ENCODE results near the gene ZNF791.
A peak's percentile ranks its signal among the peaks of the same experiment; 100 is the strongest.
"Not testable (repeated sequence)": the region's sequence is repeated elsewhere in the genome, so short reads cannot be mapped to it uniquely, and the experiment has no call there.

ZNF791 gene

DNA sequence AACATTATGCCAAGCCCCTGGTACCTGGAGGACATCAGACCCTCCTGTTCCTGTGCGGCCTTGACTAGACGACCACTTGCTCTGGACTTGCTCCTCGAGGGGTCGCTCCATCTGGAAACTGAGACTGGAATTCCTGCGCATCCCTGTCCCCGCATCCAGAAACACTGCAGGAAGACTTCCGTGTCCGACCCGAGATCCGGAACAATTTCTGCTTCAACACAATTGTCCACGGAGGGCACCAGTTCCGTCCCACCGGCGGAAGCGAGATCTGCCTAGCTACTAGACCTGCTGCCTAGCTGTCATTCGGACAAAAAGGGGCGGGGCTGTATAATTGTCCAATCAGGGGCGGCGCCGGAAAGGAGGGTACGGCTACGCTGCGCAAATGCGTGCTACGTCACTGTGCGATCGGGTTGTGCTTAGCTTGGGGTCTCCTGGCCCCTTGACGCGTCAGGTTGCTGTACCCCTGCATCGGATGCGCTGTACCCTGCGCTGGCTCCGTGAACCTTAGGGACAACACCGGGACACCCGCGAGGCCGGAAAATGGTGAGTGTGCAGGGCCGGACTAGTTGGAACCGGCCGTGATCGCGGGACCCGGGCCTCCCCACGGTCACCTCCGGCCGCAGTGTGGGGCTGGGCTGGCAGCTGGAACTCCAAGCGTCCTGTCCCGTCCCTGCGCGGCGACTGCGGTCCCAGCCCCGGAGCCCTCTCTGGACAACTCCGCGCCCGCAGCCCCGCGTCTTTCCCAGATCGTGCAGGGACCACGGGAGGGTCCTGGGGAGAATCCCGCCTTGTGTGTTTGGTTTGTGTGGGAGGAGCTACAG lies at the start of gene ZNF791, which contains the start of gene ZNF490:
ZNF791 (plus strand) TSS at position 381 of the 821 bp plus-strand sequence; CDS start at position 541, 160 bp downstream.
ZNF490 (minus strand) TSS at position 274 of the 821 bp plus-strand sequence; CDS start at position 141, 133 bp downstream.
- Histone ChIP-seq H3K36me3 (ENCODE audit: control insufficient read depth in 2 of 2, insufficient read depth in 2 of 2, low read length in 2 of 2) (peaks cover 12 to 16% of the 10 kb centered on the region in 2 donors), H3K27me3 (ENCODE audit: control insufficient read depth in 1 of 2, insufficient read depth in 2 of 2, low read length in 2 of 2) (no peaks in the 10 kb centered on the region), H3K4me3 (ENCODE audit: low read length in 2 of 2) (peak within 1 kb of the TSS; percentile 94 to 100), H3K4me1 (ENCODE audit: control insufficient read depth, insufficient read depth, low read length) (peaks cover 16% of the 10 kb centered on the region), H3K9me3 (ENCODE audit: control insufficient read depth in 2 of 2, low read length in 2 of 2) (no peaks in the 10 kb centered on the region), H3K27ac (ENCODE audit: low read length) (peak within 1 kb of the TSS; percentile 98), H3K9ac (ENCODE audit: low read length in 2 of 2) (peak within 1 kb of the TSS; percentile 93 to 99)

- Histone ChIP-seq H3K36me3 (ENCODE audit: control insufficient read depth in 2 of 2, insufficient read depth in 2 of 2, low read length in 2 of 2) (no peaks in the 10 kb centered on the region), H3K9me3 (ENCODE audit: control insufficient read depth in 2 of 2, low read length in 2 of 2) (no peaks in the 10 kb centered on the region), H3K4me3 (ENCODE audit: low read length in 2 of 2) (peak overlapping the region in 1 of 2 donors; percentile 54), H3K27ac (ENCODE audit: low read length) (no peak overlapping the region), H3K9ac (ENCODE audit: low read length in 2 of 2) (peak overlapping the region in 1 of 2 donors; percentile 29), H3K27me3 (ENCODE audit: control insufficient read depth in 1 of 2, insufficient read depth in 2 of 2, low read length in 2 of 2) (no peaks in the 10 kb centered on the region), H3K4me1 (ENCODE audit: control insufficient read depth, insufficient read depth, low read length) (peaks cover 4% of the 10 kb centered on the region)
Measured at GRCh38 chr19:12564016-12564664, 46.6 kb upstream of the ZNF791 start.

DNA sequence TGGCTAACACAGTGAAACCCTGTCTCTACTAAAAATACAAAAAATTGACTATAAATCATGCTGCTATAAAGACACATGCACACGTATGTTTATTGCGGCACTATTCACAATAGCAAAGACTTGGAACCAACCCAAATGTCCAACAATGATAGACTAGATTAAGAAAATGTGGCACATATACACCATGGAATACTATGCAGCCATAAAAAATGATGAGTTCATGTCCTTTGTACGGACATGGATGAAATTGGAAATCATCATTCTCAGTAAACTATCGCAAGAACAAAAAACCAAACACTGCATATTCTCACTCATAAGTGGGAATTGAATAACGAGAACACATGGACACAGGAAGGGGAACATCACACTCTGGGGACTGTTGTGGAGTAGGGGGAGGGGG lies 44.3 kb upstream of the ZNF791 start:
- H3K27me3 ChIP-seq (ENCODE audit: control insufficient read depth in 1 of 2, insufficient read depth in 2 of 2, low read length in 2 of 2); H3K36me3 ChIP-seq (ENCODE audit: control insufficient read depth in 2 of 2, insufficient read depth in 2 of 2, low read length in 2 of 2); H3K9ac ChIP-seq (ENCODE audit: low read length in 2 of 2): not testable (repeated sequence)

GRCh38 chr19:12567951-12568350 lies 42.8 kb upstream of the ZNF791 start:
- Histone ChIP-seq H3K9ac (ENCODE audit: low read length in 2 of 2) (no peak overlapping the region), H3K4me1 (ENCODE audit: control insufficient read depth, insufficient read depth, low read length) (peaks cover 4% of the 10 kb centered on the region), H3K27me3 (ENCODE audit: control insufficient read depth in 1 of 2, insufficient read depth in 2 of 2, low read length in 2 of 2) (no peaks in the 10 kb centered on the region), H3K27ac (ENCODE audit: low read length) (no peak overlapping the region), H3K36me3 (ENCODE audit: control insufficient read depth in 2 of 2, insufficient read depth in 2 of 2, low read length in 2 of 2) (no peaks in the 10 kb centered on the region), H3K9me3 (ENCODE audit: control insufficient read depth in 2 of 2, low read length in 2 of 2) (no peaks in the 10 kb centered on the region), H3K4me3 (ENCODE audit: low read length in 2 of 2) (no peak overlapping the region)

More for the DNA sequence above, 44.3 kb upstream of the ZNF791 start:
- not testable (repeated sequence) for H3K4me3 ChIP-seq (ENCODE audit: low read length in 2 of 2); H3K4me1 ChIP-seq (ENCODE audit: control insufficient read depth, insufficient read depth, low read length); H3K9me3 ChIP-seq (ENCODE audit: control insufficient read depth in 2 of 2, low read length in 2 of 2); H3K27ac ChIP-seq (ENCODE audit: low read length)

DNA sequence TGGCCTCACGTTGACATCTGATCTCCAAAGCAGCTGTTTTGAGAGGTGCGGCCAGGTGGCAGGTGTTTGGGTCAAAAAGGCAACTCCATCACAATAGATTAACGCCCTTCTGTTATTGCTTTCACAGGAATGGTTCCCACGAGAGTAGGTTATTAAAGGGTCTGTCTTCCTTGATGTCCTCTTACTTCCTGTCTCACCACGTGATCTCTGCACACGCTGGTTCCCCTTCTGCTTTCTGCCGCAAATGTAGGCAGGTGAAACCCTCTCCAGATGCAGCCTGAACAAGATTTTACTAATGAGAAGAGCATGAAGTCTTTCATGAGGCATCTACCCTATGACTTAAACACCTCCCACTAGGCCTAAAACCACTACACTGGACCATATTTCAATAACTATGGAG lies 36.7 kb upstream of the ZNF791 start:
- Histone ChIP-seq H3K27ac (ENCODE audit: low read length) (no peak overlapping the region), H3K36me3 (ENCODE audit: control insufficient read depth in 2 of 2, insufficient read depth in 2 of 2, low read length in 2 of 2) (peaks cover 3 to 7% of the 10 kb centered on the region in 2 donors), H3K9ac (ENCODE audit: low read length in 2 of 2) (no peak overlapping the region), H3K27me3 (ENCODE audit: control insufficient read depth in 1 of 2, insufficient read depth in 2 of 2, low read length in 2 of 2) (no peaks in the 10 kb centered on the region), H3K4me3 (ENCODE audit: low read length in 2 of 2) (no peak overlapping the region), H3K9me3 (ENCODE audit: control insufficient read depth in 2 of 2, low read length in 2 of 2) (no peaks in the 10 kb centered on the region), H3K4me1 (ENCODE audit: control insufficient read depth, insufficient read depth, low read length) (no peaks in the 10 kb centered on the region)

- H3K9ac ChIP-seq (ENCODE audit: low read length in 2 of 2), result no peak overlapping the region
- H3K4me3 ChIP-seq (ENCODE audit: low read length in 2 of 2), result no peak overlapping the region
- peaks cover 20 to 31% of the 10 kb centered on the region in 2 donors for H3K36me3 ChIP-seq (ENCODE audit: control insufficient read depth in 2 of 2, insufficient read depth in 2 of 2, low read length in 2 of 2)
- peaks cover 11 to 12% of the 10 kb centered on the region in 2 donors for H3K9me3 ChIP-seq (ENCODE audit: control insufficient read depth in 2 of 2, low read length in 2 of 2)
- H3K27me3 ChIP-seq (ENCODE audit: control insufficient read depth in 1 of 2, insufficient read depth in 2 of 2, low read length in 2 of 2), result no peaks in the 10 kb centered on the region
- H3K27ac ChIP-seq (ENCODE audit: low read length), result no peak overlapping the region
- no peaks in the 10 kb centered on the region for H3K4me1 ChIP-seq (ENCODE audit: control insufficient read depth, insufficient read depth, low read length)
Measured at GRCh38 chr19:12578641-12579040, 32.1 kb upstream of the ZNF791 start.

GRCh38 chr19:12580180-12580694 lies 30.5 kb upstream of the ZNF791 start:
- Histone ChIP-seq H3K36me3 (ENCODE audit: control insufficient read depth in 2 of 2, insufficient read depth in 2 of 2, low read length in 2 of 2) (peaks cover 20 to 31% of the 10 kb centered on the region in 2 donors), H3K4me1 (ENCODE audit: control insufficient read depth, insufficient read depth, low read length) (no peaks in the 10 kb centered on the region), H3K27ac (ENCODE audit: low read length) (no peak overlapping the region), H3K27me3 (ENCODE audit: control insufficient read depth in 1 of 2, insufficient read depth in 2 of 2, low read length in 2 of 2) (no peaks in the 10 kb centered on the region), H3K4me3 (ENCODE audit: low read length in 2 of 2) (no peak overlapping the region), H3K9me3 (ENCODE audit: control insufficient read depth in 2 of 2, low read length in 2 of 2) (peaks cover 11 to 12% of the 10 kb centered on the region in 2 donors), H3K9ac (ENCODE audit: low read length in 2 of 2) (no peak overlapping the region)

DNA sequence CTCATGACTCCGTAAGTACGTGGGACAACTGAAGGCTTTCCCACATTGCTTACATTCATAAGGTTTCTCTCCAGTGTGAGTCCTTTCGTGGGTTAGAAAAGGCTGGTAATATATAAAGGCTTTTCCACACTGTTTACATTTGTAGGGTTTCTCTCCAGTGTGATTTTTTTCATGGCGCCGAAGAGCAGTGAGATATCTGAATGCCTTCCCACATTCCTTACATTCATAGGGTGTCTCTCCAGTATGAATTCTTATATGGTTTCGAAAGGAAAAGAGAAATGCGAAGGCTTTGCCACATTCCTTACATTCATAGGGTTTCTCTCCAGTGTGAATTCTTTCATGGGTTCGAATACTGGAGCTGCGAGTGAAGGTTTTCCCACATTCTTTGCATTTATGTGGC lies 29.6 kb upstream of the ZNF791 start:
- H3K27me3 ChIP-seq (ENCODE audit: control insufficient read depth in 1 of 2, insufficient read depth in 2 of 2, low read length in 2 of 2), result no peaks in the 10 kb centered on the region
- peaks cover 20 to 31% of the 10 kb centered on the region in 2 donors for H3K36me3 ChIP-seq (ENCODE audit: control insufficient read depth in 2 of 2, insufficient read depth in 2 of 2, low read length in 2 of 2)
- H3K27ac ChIP-seq (ENCODE audit: low read length), result no peak overlapping the region
- no peaks in the 10 kb centered on the region for H3K4me1 ChIP-seq (ENCODE audit: control insufficient read depth, insufficient read depth, low read length)
- H3K9ac ChIP-seq (ENCODE audit: low read length in 2 of 2), result no peak overlapping the region
- no peak overlapping the region for H3K4me3 ChIP-seq (ENCODE audit: low read length in 2 of 2)
- H3K9me3 ChIP-seq (ENCODE audit: control insufficient read depth in 2 of 2, low read length in 2 of 2), result peaks cover 11 to 12% of the 10 kb centered on the region in 2 donors

DNA sequence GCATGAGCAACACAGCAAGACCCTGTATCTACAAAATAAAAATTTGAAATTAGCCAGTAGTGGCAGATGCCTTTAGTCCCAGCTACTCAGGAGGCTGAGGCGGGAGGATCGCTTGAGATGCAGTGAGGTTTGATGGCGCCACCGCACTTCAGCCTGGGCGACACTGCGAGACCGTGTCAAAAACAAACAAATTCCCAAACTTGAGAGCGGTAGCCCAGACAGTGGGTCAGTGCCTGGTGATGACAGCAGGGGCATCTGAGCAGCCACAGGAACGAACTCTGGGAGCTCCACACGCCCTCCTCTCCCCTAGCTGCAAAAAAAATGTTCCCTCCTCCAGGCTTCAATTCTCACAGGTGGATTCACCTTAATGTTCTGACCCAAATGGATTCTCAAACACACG lies 14.2 kb upstream of the ZNF791 start:
- Histone ChIP-seq H3K9ac (ENCODE audit: low read length in 2 of 2) (no peak overlapping the region), H3K9me3 (ENCODE audit: control insufficient read depth in 2 of 2, low read length in 2 of 2) (no peaks in the 10 kb centered on the region), H3K27ac (ENCODE audit: low read length) (no peak overlapping the region), H3K27me3 (ENCODE audit: control insufficient read depth in 1 of 2, insufficient read depth in 2 of 2, low read length in 2 of 2) (no peaks in the 10 kb centered on the region), H3K4me1 (ENCODE audit: control insufficient read depth, insufficient read depth, low read length) (no peaks in the 10 kb centered on the region), H3K36me3 (ENCODE audit: control insufficient read depth in 2 of 2, insufficient read depth in 2 of 2, low read length in 2 of 2) (peaks cover 3 to 10% of the 10 kb centered on the region in 2 donors), H3K4me3 (ENCODE audit: low read length in 2 of 2) (no peak overlapping the region)

DNA sequence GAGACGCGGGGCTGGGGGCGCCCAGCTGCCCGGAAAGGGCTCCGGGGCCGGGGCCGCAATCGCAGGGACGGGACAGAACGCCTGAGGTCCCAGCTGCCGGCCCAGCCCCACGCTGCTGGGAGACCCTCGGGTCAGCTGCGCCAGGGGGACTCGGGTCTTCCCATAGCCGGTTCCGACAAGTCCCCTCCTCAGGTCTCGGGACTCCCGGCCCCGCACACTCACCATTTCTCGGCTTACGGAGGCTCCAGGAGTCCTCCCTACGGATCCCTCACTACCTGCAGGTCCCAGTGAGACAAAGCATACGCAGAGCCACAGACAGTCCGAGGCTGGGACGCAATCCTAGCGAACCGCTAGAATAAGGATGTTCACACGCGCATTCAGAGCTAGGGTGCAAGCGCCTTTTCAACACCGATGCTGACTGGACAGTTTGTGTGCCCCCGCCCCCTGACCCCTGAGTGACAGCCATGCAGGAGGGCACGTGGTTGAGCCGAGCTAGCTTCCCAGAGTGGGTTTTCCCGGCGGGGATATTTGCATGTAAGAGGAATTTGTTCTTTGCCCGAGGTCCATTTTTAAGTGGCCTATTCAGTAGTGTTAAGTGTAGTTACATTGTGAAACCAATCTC lies 13.7 kb upstream of the ZNF791 start:
- H3K4me1 ChIP-seq (ENCODE audit: control insufficient read depth, insufficient read depth, low read length), result no peaks in the 10 kb centered on the region

More for the DNA sequence above, 13.7 kb upstream of the ZNF791 start:
- Histone ChIP-seq H3K27ac (ENCODE audit: low read length) (no peak overlapping the region), H3K36me3 (ENCODE audit: control insufficient read depth in 2 of 2, insufficient read depth in 2 of 2, low read length in 2 of 2) (peaks cover 3 to 10% of the 10 kb centered on the region in 2 donors), H3K4me3 (ENCODE audit: low read length in 2 of 2) (no peak overlapping the region), H3K27me3 (ENCODE audit: control insufficient read depth in 1 of 2, insufficient read depth in 2 of 2, low read length in 2 of 2) (no peaks in the 10 kb centered on the region), H3K9ac (ENCODE audit: low read length in 2 of 2) (no peak overlapping the region), H3K9me3 (ENCODE audit: control insufficient read depth in 2 of 2, low read length in 2 of 2) (no peaks in the 10 kb centered on the region)
